ENCODE data around the gene ZNF326. TPM values are rescaled to one million over a fixed set of nuclear protein-coding genes. Genes with fewer than 3 reads are reported as not detected.

Gene ZNF326
- total RNA-seq, 1 donor from 2014 or later = 43.8 TPM

- DNase-seq (ENCODE audit: low read depth, low spot score) = no peak
- no peaks in the 10 kb centered on the region for H3K9me3 Mint-ChIP-seq
- peaks cover 3% of the 10 kb centered on the region for H3K4me1 Mint-ChIP-seq
- TF ChIP-seq, protein P1, sequence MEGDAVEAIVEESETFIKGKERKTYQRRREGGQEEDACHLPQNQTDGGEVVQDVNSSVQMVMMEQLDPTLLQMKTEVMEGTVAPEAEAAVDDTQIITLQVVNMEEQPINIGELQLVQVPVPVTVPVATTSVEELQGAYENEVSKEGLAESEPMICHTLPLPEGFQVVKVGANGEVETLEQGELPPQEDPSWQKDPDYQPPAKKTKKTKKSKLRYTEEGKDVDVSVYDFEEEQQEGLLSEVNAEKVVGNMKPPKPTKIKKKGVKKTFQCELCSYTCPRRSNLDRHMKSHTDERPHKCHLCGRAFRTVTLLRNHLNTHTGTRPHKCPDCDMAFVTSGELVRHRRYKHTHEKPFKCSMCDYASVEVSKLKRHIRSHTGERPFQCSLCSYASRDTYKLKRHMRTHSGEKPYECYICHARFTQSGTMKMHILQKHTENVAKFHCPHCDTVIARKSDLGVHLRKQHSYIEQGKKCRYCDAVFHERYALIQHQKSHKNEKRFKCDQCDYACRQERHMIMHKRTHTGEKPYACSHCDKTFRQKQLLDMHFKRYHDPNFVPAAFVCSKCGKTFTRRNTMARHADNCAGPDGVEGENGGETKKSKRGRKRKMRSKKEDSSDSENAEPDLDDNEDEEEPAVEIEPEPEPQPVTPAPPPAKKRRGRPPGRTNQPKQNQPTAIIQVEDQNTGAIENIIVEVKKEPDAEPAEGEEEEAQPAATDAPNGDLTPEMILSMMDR (conservative IDR thresholded peaks at IDR 0.05) = no peak
- no peak overlapping the region for H3K27ac Mint-ChIP-seq (ENCODE audit: unreplicated experiment)
- H3K4me3 Mint-ChIP-seq = no peak overlapping the region
- no peaks in the 10 kb centered on the region for H3K36me3 Mint-ChIP-seq (ENCODE audit: low read depth)
- H3K27me3 Mint-ChIP-seq (ENCODE audit: low read depth) = no peaks in the 10 kb centered on the region
Measured at GRCh38 chr1:89972024-89972423, 22.9 kb upstream of the ZNF326 start.

DNA sequence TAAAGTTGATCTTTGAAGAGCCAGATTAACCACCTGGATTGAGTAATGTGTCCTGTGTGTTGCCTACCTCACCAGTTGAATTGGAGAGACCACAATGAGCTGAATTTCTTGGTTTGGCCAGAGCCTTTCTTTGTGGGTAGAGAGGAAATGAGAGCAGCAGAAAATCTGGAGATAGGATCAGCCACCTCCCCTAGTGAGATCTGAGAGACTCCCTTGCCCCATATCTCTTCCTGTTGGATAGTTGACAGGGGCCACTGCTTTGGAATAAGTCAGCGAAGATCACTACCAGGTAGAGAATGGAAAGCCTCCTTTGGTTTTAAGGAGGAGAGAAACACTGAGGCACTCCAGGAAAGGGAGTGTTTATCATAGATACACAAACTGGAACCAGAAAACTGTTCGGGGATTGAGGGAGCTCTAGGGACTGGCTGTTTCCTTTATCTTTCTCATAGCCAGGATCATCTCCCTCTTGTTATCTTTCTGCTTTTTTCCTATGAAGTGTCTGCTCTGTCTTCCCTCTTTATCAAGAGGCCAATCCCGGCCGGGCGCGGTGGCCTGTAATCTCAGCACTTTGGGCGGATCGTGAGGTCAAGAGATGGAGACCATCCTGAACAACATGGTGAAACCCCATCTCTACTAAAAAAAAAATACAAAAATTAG lies 21.3 kb upstream of the ZNF326 start:
- no peak for DNase-seq (ENCODE audit: low read depth, low spot score)
- H3K4me3 Mint-ChIP-seq = no peak overlapping the region
- TF ChIP-seq, protein P1 (conservative IDR thresholded peaks at IDR 0.05) = no peak
- no peak overlapping the region for H3K27ac Mint-ChIP-seq (ENCODE audit: unreplicated experiment)
- no peaks in the 10 kb centered on the region for H3K36me3 Mint-ChIP-seq (ENCODE audit: low read depth)
- H3K27me3 Mint-ChIP-seq (ENCODE audit: low read depth) = no peaks in the 10 kb centered on the region
- H3K9me3 Mint-ChIP-seq = no peaks in the 10 kb centered on the region
- H3K4me1 Mint-ChIP-seq = peaks cover 3% of the 10 kb centered on the region

DNA sequence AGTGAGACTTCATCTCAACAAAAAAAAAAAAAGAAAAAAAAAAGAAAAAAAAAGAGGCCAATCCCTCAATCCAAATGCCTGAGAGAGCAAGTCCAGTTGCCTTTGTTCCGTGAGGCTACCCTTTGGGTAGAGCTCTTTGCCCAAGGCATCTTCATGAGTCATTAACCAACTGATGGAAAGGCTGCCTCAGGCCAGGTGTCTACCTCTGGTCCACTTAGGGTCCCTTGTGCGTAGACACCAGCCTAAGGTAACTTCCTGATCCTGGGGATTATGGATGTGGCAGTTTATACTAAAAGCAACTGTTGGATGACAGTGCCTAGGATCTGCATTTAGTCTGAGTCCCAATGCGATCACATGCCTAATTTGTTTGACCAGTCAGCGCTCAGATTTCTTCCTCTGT lies 20.7 kb upstream of the ZNF326 start:
- H3K9me3 Mint-ChIP-seq = no peaks in the 10 kb centered on the region
- H3K4me3 Mint-ChIP-seq = no peak overlapping the region
- no peak overlapping the region for H3K27ac Mint-ChIP-seq (ENCODE audit: unreplicated experiment)
- DNase-seq (ENCODE audit: low read depth, low spot score) = no peak
- no peaks in the 10 kb centered on the region for H3K27me3 Mint-ChIP-seq (ENCODE audit: low read depth)
- TF ChIP-seq, protein P1 (conservative IDR thresholded peaks at IDR 0.05) = no peak
- H3K4me1 Mint-ChIP-seq = peaks cover 3% of the 10 kb centered on the region
- no peaks in the 10 kb centered on the region for H3K36me3 Mint-ChIP-seq (ENCODE audit: low read depth)

DNA sequence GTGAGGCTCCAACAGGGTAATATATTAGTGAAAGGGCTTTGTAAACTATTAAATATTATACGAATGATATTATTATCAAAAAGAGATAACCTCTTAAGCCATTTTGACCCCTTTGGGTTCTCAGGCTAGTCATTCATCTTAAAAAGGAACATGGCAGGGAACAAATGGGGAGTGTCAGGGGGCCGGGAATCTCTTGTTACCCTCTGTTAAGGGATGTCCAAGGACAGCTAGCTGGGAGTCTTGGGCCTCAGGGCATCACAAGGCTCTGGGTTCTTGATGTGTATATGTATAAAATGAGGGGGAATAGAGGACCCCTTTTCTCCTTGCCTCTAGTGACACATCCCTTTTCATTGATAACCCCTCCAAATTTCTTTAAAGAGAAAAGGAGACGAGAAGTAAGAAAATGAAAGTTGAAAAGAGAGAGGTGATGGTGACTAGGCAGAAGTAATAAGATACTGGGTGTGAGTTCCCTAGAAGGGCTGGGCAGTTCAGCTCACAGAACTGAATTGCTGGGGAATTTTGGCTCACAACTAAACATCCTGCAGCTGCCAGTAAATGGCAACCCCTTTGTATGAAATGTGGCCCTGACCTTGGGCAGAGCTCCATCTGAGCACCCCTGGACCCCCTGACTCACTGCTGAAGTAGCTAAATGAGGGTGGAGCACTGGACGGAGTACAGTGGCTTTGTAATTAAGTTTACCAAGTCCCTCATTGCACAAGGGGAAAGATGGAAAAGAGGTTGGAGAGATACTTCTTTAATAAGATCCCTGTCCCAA lies 20.0 kb upstream of the ZNF326 start:
- no peak overlapping the region for H3K27ac Mint-ChIP-seq (ENCODE audit: unreplicated experiment)
- no peak overlapping the region for H3K4me3 Mint-ChIP-seq
- peaks cover 3% of the 10 kb centered on the region for H3K4me1 Mint-ChIP-seq
- H3K27me3 Mint-ChIP-seq (ENCODE audit: low read depth) = no peaks in the 10 kb centered on the region
- H3K9me3 Mint-ChIP-seq = no peaks in the 10 kb centered on the region
- TF ChIP-seq, protein P1 (conservative IDR thresholded peaks at IDR 0.05) = no peak
- DNase-seq (ENCODE audit: low read depth, low spot score) = no peak
- no peaks in the 10 kb centered on the region for H3K36me3 Mint-ChIP-seq (ENCODE audit: low read depth)

DNA sequence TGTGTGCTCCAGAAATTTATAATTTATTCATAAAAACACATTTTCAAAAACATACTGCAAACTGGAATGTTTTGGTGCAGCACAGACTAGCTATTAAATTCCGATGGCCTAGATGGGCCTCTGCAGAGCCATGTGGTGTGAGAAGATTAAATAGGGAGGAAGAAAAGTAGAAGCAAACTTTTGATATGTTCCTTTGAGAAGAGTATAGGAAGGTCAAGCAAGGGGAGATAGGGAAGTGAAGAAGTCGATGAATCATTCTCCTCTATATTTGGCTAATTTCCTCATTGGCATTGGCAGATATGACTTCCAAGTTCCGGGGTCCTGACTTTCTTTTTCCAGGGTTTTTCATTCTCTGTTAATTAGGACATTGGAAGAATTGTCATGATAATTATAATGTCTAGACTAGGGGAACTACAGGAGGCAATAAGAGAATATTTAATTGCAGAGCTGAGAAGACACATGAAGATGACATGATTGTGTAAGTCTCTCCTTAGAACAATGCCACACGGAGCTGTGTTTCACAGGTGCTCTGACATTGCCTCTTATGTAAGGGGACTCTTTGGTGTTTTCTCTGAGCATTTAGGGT lies 19.3 kb upstream of the ZNF326 start:
- TF ChIP-seq, protein P1 (conservative IDR thresholded peaks at IDR 0.05) = no peak
- H3K27ac Mint-ChIP-seq (ENCODE audit: unreplicated experiment) = no peak overlapping the region
- H3K9me3 Mint-ChIP-seq = peaks cover 2% of the 10 kb centered on the region
- H3K36me3 Mint-ChIP-seq (ENCODE audit: low read depth) = no peaks in the 10 kb centered on the region
- H3K4me3 Mint-ChIP-seq = no peak overlapping the region
- H3K4me1 Mint-ChIP-seq = peaks cover 7% of the 10 kb centered on the region
- no peak for DNase-seq (ENCODE audit: low read depth, low spot score)
- H3K27me3 Mint-ChIP-seq (ENCODE audit: low read depth) = no peaks in the 10 kb centered on the region

Data from neural crest cell (in vitro differentiated cells).